ENCODE data around the gene FBL. TPM values are rescaled to one million over a fixed set of nuclear protein-coding genes. Genes with fewer than 3 reads are reported as not detected.

The FBL gene
- total RNA-seq, 1 experiment from 2014 or later: 437 TPM

DNA sequence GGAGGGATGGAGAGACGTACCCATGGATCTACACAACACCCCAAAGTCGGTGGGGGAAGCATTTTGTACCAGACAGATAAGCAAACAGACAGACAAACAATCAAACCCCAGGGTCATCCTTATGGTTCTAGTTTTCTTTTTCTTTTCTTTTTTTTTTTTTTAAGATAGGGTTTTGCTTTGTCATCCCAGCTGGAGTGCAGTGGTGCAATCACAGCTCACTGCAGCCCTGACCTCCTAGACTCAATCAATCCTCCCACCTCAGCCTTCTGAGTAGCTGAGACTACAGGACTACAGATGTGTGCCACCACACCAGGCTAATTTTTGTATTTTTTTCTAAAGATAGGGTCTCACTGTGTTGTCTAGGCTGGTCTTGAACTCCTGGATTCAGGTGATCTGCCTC lies 17.9 kb upstream of the FBL start:
- Histone ChIP-seq H4K20me1 (ENCODE audit: insufficient read depth) (no peaks in the 10 kb centered on the region), H3K4me2 (no peak overlapping the region), H3K79me2 (ENCODE audit: low read depth) (no peaks in the 10 kb centered on the region), H3K27me3 (ENCODE audit: insufficient read depth, low read depth) (peaks cover 9% of the 10 kb centered on the region), H3K9me3 (ENCODE audit: insufficient read depth, low read depth) (no peaks in the 10 kb centered on the region), H3F3A (ENCODE audit: insufficient read depth, low read depth) (no peaks in the 10 kb centered on the region), H3K4me3 (no peak overlapping the region), H3K36me3 (ENCODE audit: low read depth) (no peaks in the 10 kb centered on the region), H2AFZ (no peak overlapping the region), H3K4me1 (replicated peaks; ENCODE audit: insufficient read depth) (no peaks in the 10 kb centered on the region), H3K27ac (no peak overlapping the region), H3K9me2 (ENCODE audit: insufficient read depth) (no peaks in the 10 kb centered on the region)
- TF ChIP-seq CTCF (conservative IDR thresholded peaks at IDR 0.05) (no peak), EZH2 (IDR thresholded peaks at IDR 0.05; ENCODE audit: low read depth) (no peak)
- intact Hi-C loops (cut with micrococcal nuclease; ENCODE audit: unreplicated experiment): no loop called here
- ChIA-PET POLR2A (ENCODE audit: unreplicated experiment) (no interaction called here), CTCF (interaction anchor here (0.7 kb wide), 1 partner anchor 19 kb away, joined by 12 read pairs; no protein-coding TSS in a partner anchor)
- no peak for DNase-seq
- BruUV-seq (replicated peaks): no TSS peak

- Histone ChIP-seq H3K4me2 (no peak overlapping the region), H3K9me3 (ENCODE audit: insufficient read depth, low read depth) (no peaks in the 10 kb centered on the region), H3F3A (ENCODE audit: insufficient read depth, low read depth) (no peaks in the 10 kb centered on the region), H3K27me3 (ENCODE audit: insufficient read depth, low read depth) (peaks cover 9% of the 10 kb centered on the region), H3K9me2 (ENCODE audit: insufficient read depth) (no peaks in the 10 kb centered on the region), H3K4me1 (replicated peaks; ENCODE audit: insufficient read depth) (no peaks in the 10 kb centered on the region), H3K36me3 (ENCODE audit: low read depth) (no peaks in the 10 kb centered on the region), H2AFZ (no peak overlapping the region), H3K27ac (no peak overlapping the region), H4K20me1 (ENCODE audit: insufficient read depth) (no peaks in the 10 kb centered on the region), H3K4me3 (no peak overlapping the region), H3K79me2 (ENCODE audit: low read depth) (no peaks in the 10 kb centered on the region)
- intact Hi-C loops (cut with micrococcal nuclease; ENCODE audit: unreplicated experiment): no loop called here
- BruUV-seq (replicated peaks): no TSS peak
- DNase-seq: no peak
- CTCF ChIA-PET: no interaction called here
- no peak for TF ChIP-seq EZH2 (IDR thresholded peaks at IDR 0.05; ENCODE audit: low read depth)
- TF ChIP-seq CTCF (conservative IDR thresholded peaks at IDR 0.05): no peak
- POLR2A ChIA-PET (ENCODE audit: unreplicated experiment): no interaction called here
Observed at GRCh38 chr19:39858541-39858940, 12.4 kb upstream of the FBL start.

DNA sequence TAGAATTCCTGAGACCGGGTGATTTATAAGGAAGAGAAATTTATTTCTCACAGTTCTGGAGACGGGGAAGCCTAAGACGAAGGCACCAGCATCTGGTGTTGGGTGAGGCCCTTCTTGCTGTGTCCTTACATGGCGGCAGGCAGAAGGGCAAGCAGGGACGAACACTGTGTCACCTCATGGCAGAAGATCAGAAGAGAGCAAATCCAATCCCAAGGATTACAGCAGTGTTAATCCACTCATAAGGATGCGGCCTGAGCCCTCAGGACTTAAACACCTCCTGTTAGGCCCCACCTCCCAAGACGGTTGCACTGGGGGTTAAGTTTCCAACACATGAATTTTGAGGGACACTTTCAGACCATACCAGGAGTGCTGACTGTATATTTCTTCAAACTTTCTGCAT lies 6.7 kb upstream of the FBL start:
- Histone ChIP-seq H3K36me3 (ENCODE audit: low read depth) (no peaks in the 10 kb centered on the region), H4K20me1 (ENCODE audit: insufficient read depth) (no peaks in the 10 kb centered on the region), H3K9me3 (ENCODE audit: insufficient read depth, low read depth) (no peaks in the 10 kb centered on the region), H2AFZ (no peak overlapping the region), H3K4me2 (no peak overlapping the region), H3K79me2 (ENCODE audit: low read depth) (no peaks in the 10 kb centered on the region), H3K9me2 (ENCODE audit: insufficient read depth) (no peaks in the 10 kb centered on the region), H3F3A (ENCODE audit: insufficient read depth, low read depth) (0 out of 2 replicates have a peak, but pooled peaks cover 3% of the 10 kb centered on the region), H3K4me1 (replicated peaks; ENCODE audit: insufficient read depth) (no peaks in the 10 kb centered on the region; the same call in 1 of the 2 replicates), H3K4me3 (no peak overlapping the region), H3K27ac (no peak overlapping the region), H3K27me3 (ENCODE audit: insufficient read depth, low read depth) (peaks cover 9% of the 10 kb centered on the region)
- DNase-seq: no peak
- CTCF ChIA-PET: no interaction called here
- intact Hi-C loops (cut with micrococcal nuclease; ENCODE audit: unreplicated experiment): no loop called here
- POLR2A ChIA-PET (ENCODE audit: unreplicated experiment): no interaction called here
- no TSS peak for BruUV-seq (replicated peaks)
- TF ChIP-seq CTCF (conservative IDR thresholded peaks at IDR 0.05): no peak
- TF ChIP-seq EZH2 (IDR thresholded peaks at IDR 0.05; ENCODE audit: low read depth): no peak

All from PC-9 (cell line).